Uterus (tissue), 4 donors: ENCODE measurements around the gene GPRC5C. TPM values are rescaled to one million over a fixed set of nuclear protein-coding genes. Genes with fewer than 3 reads are reported as not detected.

Experiments used
- DNase-seq, 2 donors: peaks; one replicate each; pipeline ENCODE4 v3.0.0-alpha.2; 2019 to 2020
- H3K27ac ChIP-seq, 2 donors: fragments of 200-600 bp; sonication (generic); 1 replicate in 1 of 2; 2 replicates in 1 of 2; pipeline ENCODE4 v1.5.1; 2016 to 2018
- H3K27me3 ChIP-seq, 2 donors: fragments of 200-600 bp; sonication (generic); one replicate each; pipeline ENCODE4 v1.5.1; 2018 to 2019; ENCODE audit warnings: control low read depth in 1 of 2
- H3K36me3 ChIP-seq, 2 donors: fragments of 200-600 bp; sonication (generic); one replicate each; pipeline ENCODE4 v1.5.1; 2019; ENCODE audit warnings: control low read depth in 1 of 2
- H3K4me1 ChIP-seq, 2 donors: fragments of 200-600 bp; sonication (generic); one replicate each; pipeline ENCODE4 v1.5.1; 2018 to 2019; ENCODE audit warnings: control low read depth in 1 of 2
- H3K4me3 ChIP-seq, 2 donors: fragments of 200-600 bp; sonication (generic); 1 replicate in 1 of 2; 2 replicates in 1 of 2; pipeline ENCODE4 v1.5.1; 2018 to 2019; ENCODE audit warnings: mild to moderate bottlenecking in 1 of 2
- H3K9me3 ChIP-seq, 2 donors: fragments of 200-600 bp; sonication (generic); one replicate each; pipeline ENCODE4 v1.5.1; 2019; ENCODE audit warnings: control low read depth in 1 of 2
- CTCF ChIP-seq, 4 experiments: fragments of 200-600 bp in 2 of 4; fragments of 450-650 bp in 2 of 4; sonication (generic) in 2 of 4; IDR thresholded peaks; one replicate each; pipeline ENCODE4 v1.5.1; 2016 to 2019; ENCODE audit warnings: antibody characterized with exemption in 4 of 4, mild to moderate bottlenecking in 2 of 4, moderate library complexity in 1 of 4
- POLR2A ChIP-seq, 2 donors: fragments of 450-650 bp; IDR thresholded peaks; one replicate each; pipeline ENCODE4 v1.6.1; 2016; ENCODE audit warnings: antibody characterized with exemption in 2 of 2, mild to moderate bottlenecking in 1 of 2, moderate library complexity in 1 of 2
- intact Hi-C: fragments of 100-400 bp; cut with DNase I; formaldehyde crosslinking; loops from one replicate; pipeline ENCODE4 v1.15.1; 2023; ENCODE audit warnings: low total_unique reads
- total RNA-seq, 4 donors: library from RNA; depleted of rRNA in 3 of 4; stranded (reverse); fragments of >200 nt in 3 of 4; gene quantifications; one replicate each; pipeline versions ENCODE4 v1.1.0 to v1.2.4, GENCODE V29; 2014 to 2023
- donor health status: DM: yes; HTN: yes; CAD: no.

Gene GPRC5C
- total RNA-seq, 4 donors from 2014 or later: 2.8 to 56.8 (median 27.6) TPM

DNA sequence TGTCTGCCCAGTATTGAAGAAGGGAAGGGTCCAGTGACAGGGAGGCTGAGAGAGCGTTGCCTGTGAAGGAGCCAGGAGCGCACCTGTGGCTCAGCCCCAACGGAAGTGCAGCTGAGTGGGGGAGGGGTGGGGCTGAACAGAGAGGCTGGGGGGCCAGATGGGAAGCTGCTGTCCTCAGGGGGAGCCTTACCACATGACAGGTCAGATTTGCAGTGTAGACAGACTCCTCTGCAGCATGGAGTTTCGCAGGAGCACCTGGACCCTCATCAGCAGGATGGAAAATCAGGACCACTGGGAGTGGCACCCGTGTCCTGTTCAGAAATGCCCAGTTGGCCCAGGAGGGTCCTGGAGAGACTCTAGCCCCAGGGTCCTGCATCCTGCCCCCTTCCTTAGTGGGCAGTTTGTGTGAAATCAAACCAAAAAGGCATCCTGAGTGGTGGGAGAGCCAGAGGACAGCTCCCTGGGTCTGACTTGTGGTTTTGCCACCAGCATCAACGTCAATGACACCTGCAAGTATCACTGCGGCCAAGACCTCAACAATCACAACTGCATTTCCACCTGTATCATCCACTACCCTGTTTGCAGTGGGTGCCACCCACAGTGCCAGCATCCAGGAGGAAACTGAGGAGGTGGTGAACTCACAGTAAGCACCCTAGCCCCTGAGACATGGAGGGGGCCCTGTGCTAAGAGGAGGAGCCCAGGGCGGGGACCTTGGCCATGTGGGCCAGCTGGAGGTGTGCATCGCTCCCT is 42.3 kb downstream of the GPRC5C start:
- intact Hi-C loops: no loop called here

DNA sequence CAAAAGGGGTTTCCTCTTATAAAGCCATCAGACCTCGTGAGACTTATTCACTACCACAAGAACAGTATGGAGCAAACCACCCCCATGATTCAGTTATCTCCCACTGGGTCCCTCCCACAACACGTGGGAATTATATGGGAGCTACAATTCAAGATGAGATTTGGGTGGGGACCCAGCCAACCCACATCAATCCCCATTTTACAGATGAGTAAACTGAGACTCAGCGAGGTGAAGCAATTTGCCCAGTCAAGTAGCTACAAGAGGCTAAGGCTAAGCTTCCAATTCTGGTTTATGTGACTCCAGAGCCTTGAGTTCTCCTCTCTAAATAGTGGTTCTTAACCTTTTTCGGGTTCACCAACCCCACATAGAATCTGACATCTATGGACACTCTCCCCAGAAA is 43.3 kb downstream of the GPRC5C start:
- H3K36me3 ChIP-seq: no peaks in the 10 kb centered on the region
- H3K4me3 ChIP-seq: no peak overlapping the region
- no peaks in the 10 kb centered on the region for H3K9me3 ChIP-seq
- intact Hi-C loops: no loop called here
- no peak for DNase-seq
- H3K27ac ChIP-seq: no peak overlapping the region
- no peaks in the 10 kb centered on the region for H3K27me3 ChIP-seq
- no peaks in the 10 kb centered on the region for H3K4me1 ChIP-seq
- TF ChIP-seq POLR2A (IDR thresholded peaks at IDR 0.05) (no peak), CTCF (IDR thresholded peaks at IDR 0.05) (no peak)

More for the DNA sequence above, 42.3 kb downstream of the GPRC5C start:
- no peak for DNase-seq
- TF ChIP-seq POLR2A (IDR thresholded peaks at IDR 0.05) (no peak), CTCF (IDR thresholded peaks at IDR 0.05) (no peak)
- Histone ChIP-seq H3K27ac (no peak overlapping the region), H3K27me3 (no peaks in the 10 kb centered on the region), H3K9me3 (no peaks in the 10 kb centered on the region), H3K36me3 (no peaks in the 10 kb centered on the region), H3K4me1 (no peaks in the 10 kb centered on the region), H3K4me3 (no peak overlapping the region)

- Histone ChIP-seq H3K36me3 (no peaks in the 10 kb centered on the region), H3K27me3 (no peaks in the 10 kb centered on the region), H3K27ac (no peak overlapping the region), H3K4me3 (no peak overlapping the region), H3K9me3 (no peaks in the 10 kb centered on the region), H3K4me1 (no peaks in the 10 kb centered on the region)
- DNase-seq: no peak
- TF ChIP-seq CTCF (IDR thresholded peaks at IDR 0.05): no peak
- TF ChIP-seq POLR2A (IDR thresholded peaks at IDR 0.05): no peak
- intact Hi-C loops: no loop called here
Measured at GRCh38 chr17:74477411-74477810, 45.5 kb downstream of the GPRC5C start.

- Histone ChIP-seq H3K27ac (no peak overlapping the region), H3K27me3 (no peaks in the 10 kb centered on the region), H3K4me3 (no peak overlapping the region), H3K4me1 (no peaks in the 10 kb centered on the region), H3K9me3 (no peaks in the 10 kb centered on the region), H3K36me3 (no peaks in the 10 kb centered on the region)
- DNase-seq: no peak
- intact Hi-C loops: no loop called here
- TF ChIP-seq POLR2A (IDR thresholded peaks at IDR 0.05): no peak
- TF ChIP-seq CTCF (IDR thresholded peaks at IDR 0.05): no peak
Measured at GRCh38 chr17:74478420-74479100, 46.7 kb downstream of the GPRC5C start.

DNA sequence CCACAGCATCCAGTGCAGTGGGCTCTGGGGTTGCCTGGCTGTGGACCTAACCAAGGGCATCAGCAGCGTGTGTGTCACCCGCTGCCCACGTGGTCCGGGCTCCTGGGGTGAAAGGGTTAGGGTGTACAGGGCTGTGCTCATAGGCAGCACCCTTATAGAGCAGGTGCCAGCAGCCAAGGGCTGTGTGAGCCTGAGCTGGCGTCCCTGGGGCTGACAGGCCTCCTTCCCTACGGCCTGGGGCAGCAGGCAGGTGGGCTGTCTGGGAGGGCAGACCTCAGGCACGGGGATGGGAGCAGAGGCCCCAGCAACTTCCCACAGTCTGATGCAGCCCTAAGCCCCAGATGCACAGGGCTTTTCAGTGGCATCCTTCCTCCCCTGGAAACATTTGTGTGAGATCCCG is 48.4 kb downstream of the GPRC5C start:
- Histone ChIP-seq H3K36me3 (no peaks in the 10 kb centered on the region), H3K27me3 (no peaks in the 10 kb centered on the region), H3K4me1 (no peaks in the 10 kb centered on the region), H3K9me3 (no peaks in the 10 kb centered on the region), H3K27ac (no peak overlapping the region), H3K4me3 (no peak overlapping the region)
- TF ChIP-seq CTCF (IDR thresholded peaks at IDR 0.05): no peak
- TF ChIP-seq POLR2A (IDR thresholded peaks at IDR 0.05): no peak
- no peak for DNase-seq
- intact Hi-C loops: no loop called here
